RWPE2 (cell line): Measurements from ENCODE around the gene TIGD6.

Experiments used
- ATAC-seq: fragments of 200-7000 bp; cut with Tn5 transposase; 3 replicates; pipeline ENCODE4 v1.9.1; 2021; ENCODE audit warnings: low read depth
- DNase-seq: peaks from one replicate; pipeline ENCODE4 v3.0.0-alpha.2; 2020; ENCODE audit warnings: low spot score
- H3K27ac ChIP-seq: fragments of 450-650 bp; 2 replicates; pipeline ENCODE4 v1.5.1; 2017; ENCODE audit warnings: mild to moderate bottlenecking; ENCODE audit not compliant: poor library complexity, severe bottlenecking
- H3K27me3 ChIP-seq: fragments of 250-450 bp; sonication (Bioruptor Pico); 2 replicates; pipeline ENCODE4 v1.5.1; 2021; ENCODE audit warnings: mild to moderate bottlenecking, moderate library complexity; ENCODE audit not compliant: insufficient read depth, poor library complexity, severe bottlenecking
- H3K36me3 ChIP-seq: fragments of 250-450 bp; sonication (Bioruptor Pico); 2 replicates; pipeline ENCODE4 v1.5.1; 2020; ENCODE audit warnings: low read depth, mild to moderate bottlenecking, moderate library complexity
- H3K4me1 ChIP-seq: fragments of 250-450 bp; sonication (Bioruptor Pico); 2 replicates; pipeline ENCODE4 v1.5.1; 2021; ENCODE audit warnings: mild to moderate bottlenecking, moderate library complexity; ENCODE audit not compliant: insufficient read depth, poor library complexity, severe bottlenecking
- H3K4me3 ChIP-seq: fragments of 250-450 bp; sonication (Bioruptor Pico); 2 replicates; pipeline ENCODE4 v1.5.1; 2021; ENCODE audit warnings: mild to moderate bottlenecking, moderate library complexity; ENCODE audit not compliant: severe bottlenecking
- H3K9me3 ChIP-seq: fragments of 250-450 bp; sonication (Bioruptor Pico); 2 replicates; pipeline ENCODE4 v1.5.1; 2021; ENCODE audit warnings: mild to moderate bottlenecking, moderate library complexity; ENCODE audit not compliant: severe bottlenecking
- CTCF ChIP-seq: fragments of 450-650 bp; IDR thresholded peaks from one replicate; pipeline ENCODE4 v1.5.1; 2017; ENCODE audit warnings: mild to moderate bottlenecking, moderate library complexity; ENCODE audit not compliant: poor library complexity, severe bottlenecking

Gene TIGD6

GRCh38 chr5:150000990-150001659, 671 bp upstream of the TIGD6 start:
- H3K36me3 ChIP-seq: peaks cover 34% of the 10 kb centered on the region
- peaks cover 16% of the 10 kb centered on the region for H3K4me1 ChIP-seq
- peak overlapping the region; percentile 69 for H3K27ac ChIP-seq
- H3K27me3 ChIP-seq: no peaks in the 10 kb centered on the region
- DNase-seq (no peak), ATAC-seq (peak; percentile 19)
- TF ChIP-seq CTCF: no peak
- H3K4me3 ChIP-seq: peak overlapping the region; percentile 60
- no peaks in the 10 kb centered on the region for H3K9me3 ChIP-seq

GRCh38 chr5:149999866-150000255, 593 bp downstream of the TIGD6 start:
- TF ChIP-seq CTCF: no peak
- Histone ChIP-seq H3K27me3 (no peaks in the 10 kb centered on the region), H3K9me3 (no peaks in the 10 kb centered on the region), H3K4me1 (peaks cover 16% of the 10 kb centered on the region), H3K4me3 (peak overlapping the region; percentile 60), H3K36me3 (peaks cover 24% of the 10 kb centered on the region), H3K27ac (peak overlapping the region; percentile 69)
- DNase-seq (no peak), ATAC-seq (no peak)

- peak overlapping the region; percentile 69 for H3K27ac ChIP-seq
Observed at GRCh38 chr5:149999359-149999758, 1.1 kb downstream of the TIGD6 start.

GRCh38 chr5:149998281-149998680, 2.2 kb downstream of the TIGD6 start:
- Histone ChIP-seq H3K27ac (no peak overlapping the region), H3K4me1 (peaks cover 16% of the 10 kb centered on the region), H3K9me3 (no peaks in the 10 kb centered on the region), H3K27me3 (no peaks in the 10 kb centered on the region), H3K4me3 (no peak overlapping the region), H3K36me3 (peaks cover 14% of the 10 kb centered on the region)
- ATAC-seq (no peak), DNase-seq (no peak)
- no peak for TF ChIP-seq CTCF

More at GRCh38 chr5:149999359-149999758, 1.1 kb downstream of the TIGD6 start:
- Histone ChIP-seq H3K36me3 (peaks cover 19% of the 10 kb centered on the region), H3K27me3 (no peaks in the 10 kb centered on the region), H3K4me1 (peaks cover 16% of the 10 kb centered on the region), H3K9me3 (no peaks in the 10 kb centered on the region), H3K4me3 (peak overlapping the region; percentile 60)
- no peak for DNase-seq
- ATAC-seq: no peak
- TF ChIP-seq CTCF: no peak

GRCh38 chr5:149996205-149996890, 4.1 kb downstream of the TIGD6 start:
- no peak for TF ChIP-seq CTCF
- Histone ChIP-seq H3K4me1 (peaks cover 5% of the 10 kb centered on the region), H3K36me3 (no peaks in the 10 kb centered on the region; the same call in 1 of the 2 replicates), H3K9me3 (no peaks in the 10 kb centered on the region), H3K27me3 (no peaks in the 10 kb centered on the region), H3K27ac (no peak overlapping the region), H3K4me3 (no peak overlapping the region)
- ATAC-seq: no peak
- no peak for DNase-seq
